Cardiac septum (tissue), 1 donor: ENCODE measurements around the gene M1AP. TPM values are rescaled to one million over a fixed set of nuclear protein-coding genes. Genes with fewer than 3 reads are reported as not detected.

Experiments
- DNase-seq: peaks from one replicate; pipeline ENCODE4 v3.0.0-alpha.2; 2020; ENCODE audit warnings: low spot score
- intact Hi-C: fragments of 100-400 bp; cut with DNase I; formaldehyde crosslinking; loops from one replicate; pipeline ENCODE4 v1.14.0; 2022
- total RNA-seq: library from RNA; stranded (reverse); fragmentation: NEBNext Ultra II Directional; extraction: Animal tissue kit (Norgen Biotek cat#: 25700); gene quantifications from one replicate; pipeline ENCODE4 v1.2.1, GENCODE V29; 2021
- donor health status: DM: no; HTN: no; CAD: no.

M1AP gene
- total RNA-seq, 1 donor from 2014 or later = not detected

DNA sequence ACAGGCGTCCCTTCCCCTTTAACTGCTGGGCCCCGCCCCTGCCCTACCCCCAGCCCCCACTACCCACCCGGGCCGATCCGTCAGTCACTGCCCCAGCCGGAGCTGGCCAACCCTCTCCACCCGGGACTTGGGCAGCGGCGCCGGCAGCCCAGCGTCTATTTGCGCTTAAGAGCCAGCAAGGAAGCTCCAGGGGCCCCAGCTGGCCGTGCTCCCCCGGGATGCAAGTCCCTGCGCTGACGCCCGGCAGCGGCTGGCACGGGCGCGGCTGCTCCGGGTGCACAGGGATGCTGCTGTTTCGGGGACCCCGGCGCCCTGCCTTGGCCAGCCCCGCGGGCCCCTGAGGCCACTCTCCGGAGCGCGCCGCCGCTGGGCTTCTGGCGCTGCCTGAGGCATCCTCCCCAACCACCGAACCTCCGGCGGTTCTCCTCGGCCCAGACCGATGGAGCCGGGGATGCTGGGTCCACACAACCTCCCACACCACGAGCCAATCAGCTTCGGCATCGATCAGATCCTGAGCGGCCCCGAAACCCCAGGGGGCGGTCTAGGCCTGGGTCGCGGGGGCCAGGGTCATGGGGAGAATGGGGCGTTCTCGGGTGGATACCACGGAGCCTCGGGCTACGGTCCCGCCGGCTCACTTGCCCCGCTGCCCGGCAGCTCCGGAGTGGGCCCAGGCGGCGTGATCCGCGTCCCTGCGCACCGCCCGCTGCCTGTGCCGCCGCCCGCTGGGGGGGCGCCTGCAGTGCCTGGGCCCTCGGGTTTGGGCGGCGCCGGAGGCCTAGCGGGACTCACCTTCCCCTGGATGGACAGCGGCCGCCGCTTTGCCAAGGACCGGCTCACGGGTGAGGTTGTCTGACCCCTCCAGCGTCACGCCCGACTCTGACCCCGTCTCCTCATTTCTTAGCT lies 133.5 kb downstream of the M1AP start, which contains the start of gene TLX2:
TSS of gene TLX2 (plus strand) at position 83 of the 903 bp plus-strand sequence. CDS start at position 440, 357 bp downstream.
- intact Hi-C loops = no loop called here
- no peak for DNase-seq

- DNase-seq = no peak
- intact Hi-C loops = no loop called here
These were observed 134.3 kb downstream of the M1AP start for GRCh38 chr2:74513605-74514367.

DNA sequence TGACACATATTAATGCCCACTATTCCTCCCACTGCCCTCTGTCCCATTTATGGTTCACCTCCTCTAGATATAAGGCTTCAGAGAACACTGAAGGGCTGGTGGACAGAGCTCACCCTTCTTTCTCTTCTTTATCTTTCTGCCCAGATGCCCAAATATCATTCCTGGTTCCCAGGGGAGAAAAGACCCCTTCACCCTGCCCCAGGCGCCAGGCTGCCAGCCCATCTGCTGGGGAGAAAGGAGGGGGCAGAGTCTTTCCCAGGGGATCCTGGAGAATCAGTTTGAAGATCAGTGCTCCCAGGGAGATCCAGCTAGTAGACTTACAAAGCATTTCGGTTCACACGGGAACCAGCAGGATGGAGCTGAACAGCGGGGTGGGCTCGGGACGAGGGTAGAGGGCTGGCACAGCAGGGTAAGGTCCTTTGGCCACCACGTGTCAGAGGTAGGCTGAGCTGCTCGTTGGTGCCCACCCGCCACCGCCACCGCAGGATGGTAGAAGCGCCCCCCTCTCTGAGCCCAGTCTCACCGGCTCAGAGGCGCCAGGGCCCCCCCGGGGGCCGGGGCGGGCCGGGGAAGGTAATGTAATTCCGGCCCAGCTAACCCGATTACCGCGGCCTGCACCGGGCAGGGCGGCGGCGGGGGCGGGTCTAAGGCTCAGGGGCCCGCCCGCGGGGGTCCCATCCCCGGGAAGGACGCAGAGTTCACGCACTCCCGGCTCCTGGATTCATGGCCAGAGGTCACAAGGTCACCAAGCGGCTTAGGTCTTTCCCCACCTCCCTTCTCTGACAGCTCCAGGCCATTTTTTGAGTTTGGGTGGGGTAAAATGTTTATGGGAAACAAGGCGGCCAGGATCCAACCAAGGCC lies 135.2 kb downstream of the M1AP start:
- intact Hi-C loops = no loop called here
- no peak for DNase-seq

- no peak for DNase-seq
- intact Hi-C loops = no loop called here
These were observed 136.8 kb downstream of the M1AP start for GRCh38 chr2:74511104-74511989.

- intact Hi-C loops = no loop called here
- no peak for DNase-seq
These were observed 137.9 kb downstream of the M1AP start for GRCh38 chr2:74510272-74510671.

- no peak for DNase-seq
- intact Hi-C loops = loop anchor here (1.0 kb wide), 1 partner anchor 21 kb away; the partner anchor contains the start of genes AUP1 and HTRA2
These were observed 140.1 kb downstream of the M1AP start for GRCh38 chr2:74507926-74508520.

Other genes with a start within 250 kb of the M1AP start
- gene C2orf81, start 226.7 kb downstream of the M1AP start, total RNA-seq = 1.1 TPM
- 2.6 TPM for gene WDR54, start 226.6 kb downstream of the M1AP start, total RNA-seq
- 18.5 TPM for gene RTKN, start 206.4 kb downstream of the M1AP start, total RNA-seq
- 18.0 TPM for gene INO80B, start 193.2 kb downstream of the M1AP start, total RNA-seq
- gene WBP1, start 189.9 kb downstream of the M1AP start, total RNA-seq = 47.7 TPM
- 20.6 TPM for gene MOGS, start 182.9 kb downstream of the M1AP start, total RNA-seq
- gene MRPL53, start 175.7 kb downstream of the M1AP start, total RNA-seq = 134 TPM
- gene CCDC142, start 165.3 kb downstream of the M1AP start, total RNA-seq = 8.0 TPM
- gene TTC31, start 165.2 kb downstream of the M1AP start, total RNA-seq = 11.2 TPM
- gene LBX2, start 148.7 kb downstream of the M1AP start, total RNA-seq = 0.51 TPM
- gene PCGF1, start 140.6 kb downstream of the M1AP start, total RNA-seq = 11.4 TPM
- gene TLX2, start 133.9 kb downstream of the M1AP start, total RNA-seq = not detected
- gene DQX1, start 122.1 kb downstream of the M1AP start, total RNA-seq = not detected
- 50.0 TPM for gene AUP1, start 118.6 kb downstream of the M1AP start, total RNA-seq
- 25.0 TPM for gene HTRA2, start 118.4 kb downstream of the M1AP start, total RNA-seq
- 2.8 TPM for gene LOXL3, start 94.4 kb downstream of the M1AP start, total RNA-seq
- gene DOK1, start 93.6 kb downstream of the M1AP start, total RNA-seq = 3.9 TPM
- gene SEMA4F, start 5.9 kb upstream of the M1AP start, total RNA-seq = 3.0 TPM
- 15.5 TPM for gene HK2, start 185.8 kb upstream of the M1AP start, total RNA-seq